HepG2 (cell line): ENCODE measurements around the gene ADGRG1. TPM values are rescaled to one million over a fixed set of nuclear protein-coding genes. Genes with fewer than 3 reads are reported as not detected.

Source experiments
- ATAC-seq: fragments of 200-7000 bp; cut with Tn5 transposase; 3 replicates; pipeline ENCODE4 v1.9.1; 2020; ENCODE audit warnings: mild to moderate bottlenecking, moderate library complexity
- BruUV-seq: library from RNA; stranded (reverse); fragments of 400-500 nt; replicated peaks from 2 replicates; lab custom pipeline; 2021; lab: Mats Ljungman, UMichigan
- CTCF ChIA-PET: fragments of 300-600 bp; formaldehyde crosslinking; extraction: SDS; loops from one replicate; lab custom pipeline; 2021; ENCODE audit warnings: low total read pairs, inconsistent platforms, low intra/inter-chr PET ratio; lab: Yijun Ruan, JAX
- POLR2A ChIA-PET: fragments of 350-600 bp; sonication (Branson Sonifier 250); formaldehyde crosslinking; loops from one replicate; lab custom pipeline; 2020; ENCODE audit warnings: antibody characterized with exemption, inconsistent platforms; lab: Yijun Ruan, JAX
- DNase-seq: peaks from one replicate; pipeline ENCODE4 v3.0.0-alpha.2; 2015; ENCODE audit warnings: low spot score
- FAIRE-seq: peaks from 3 replicates; lab custom pipeline; 2011; peaks lifted over from hg19 to GRCh38; lab: Jason Lieb, UNC
- H2AFZ ChIP-seq: one replicate; pipeline ENCODE4 v1.6.1; 2011; ENCODE audit warnings: low read length, inconsistent platforms
- H3K27ac ChIP-seq: fragments of 300-600 bp; 3 replicates; pipeline ENCODE4 v1.8.0; 2011; ENCODE audit warnings: mixed run types, mild to moderate bottlenecking, mixed read lengths, low read length, inconsistent platforms; ENCODE audit not compliant: insufficient read depth; ENCODE audit errors: extremely low read length
- H3K27me3 ChIP-seq, 2 experiments: fragments of 200-600 bp in 1 of 2; 2 replicates in 1 of 2; 3 replicates in 1 of 2; pipeline versions ENCODE4 v1.6.0 to v1.8.0; 2011; ENCODE audit warnings: low read length in 2 of 2, mild to moderate bottlenecking in 2 of 2, moderate library complexity in 2 of 2, inconsistent platforms in 1 of 2; ENCODE audit not compliant: insufficient read depth in 2 of 2, control insufficient read depth in 1 of 2
- H3K36me3 ChIP-seq, 2 experiments: fragments of 200-600 bp in 1 of 2; replicated peaks in 1 of 2; 2 replicates in 1 of 2; 3 replicates in 1 of 2; pipeline versions ENCODE4 v1.5.1 to v1.8.0; 2011; ENCODE audit warnings: low read length in 2 of 2, inconsistent platforms in 1 of 2; ENCODE audit not compliant: insufficient read depth in 2 of 2, control insufficient read depth in 1 of 2
- H3K4me1 ChIP-seq: 2 replicates; pipeline ENCODE4 v1.5.1; 2012; ENCODE audit warnings: low read length, inconsistent platforms; ENCODE audit not compliant: insufficient read depth
- H3K4me2 ChIP-seq: 2 replicates; pipeline ENCODE4 v1.6.0; 2011; ENCODE audit warnings: low read depth, low read length, inconsistent platforms
- H3K4me3 ChIP-seq, 3 experiments: fragments of 200-600 bp in 1 of 3; sonication (generic), shearing (Covaris generic) in 1 of 3; replicated peaks in 1 of 3; 2 replicates each; pipeline ENCODE4 v1.5.1; 2011 to 2016; ENCODE audit warnings: low read length in 3 of 3, inconsistent platforms in 2 of 3, low read depth in 2 of 3, mild to moderate bottlenecking in 2 of 3, control low read depth in 1 of 3, mixed read lengths in 1 of 3; ENCODE audit not compliant: insufficient read depth in 1 of 3
- H3K79me2 ChIP-seq: one replicate; pipeline ENCODE4 v1.6.1; 2011; ENCODE audit warnings: low read length, inconsistent platforms; ENCODE audit not compliant: insufficient read depth
- H3K9ac ChIP-seq: 2 replicates; pipeline ENCODE4 v1.6.0; 2011; ENCODE audit warnings: mild to moderate bottlenecking, low read depth, low read length, inconsistent platforms; ENCODE audit not compliant: insufficient read depth
- H3K9me3 ChIP-seq: 2 replicates; pipeline ENCODE4 v1.5.1; 2012; ENCODE audit warnings: mild to moderate bottlenecking, low read length
- H4K20me1 ChIP-seq: 2 replicates; pipeline ENCODE4 v1.6.0; 2011; ENCODE audit warnings: inconsistent platforms, mild to moderate bottlenecking, low read length, moderate library complexity; ENCODE audit not compliant: insufficient read depth
- CCAR2 ChIP-seq: fragments of 200-400 bp; formaldehyde crosslinking; optimal IDR thresholded peaks from 2 replicates; pipeline ENCODE3; 2018; ENCODE audit warnings: low read depth, mild to moderate bottlenecking, low read length, moderate library complexity
- GTF2F1 ChIP-seq: fragments of 150-350 bp; IDR thresholded peaks from 2 replicates; pipeline ENCODE4 v1.6.1; 2014; ENCODE audit warnings: low read length
- ZBTB1 ChIP-seq: sonication (generic); formaldehyde crosslinking; IDR thresholded peaks from 2 replicates; pipeline ENCODE4 v1.4.0; 2020; ENCODE audit warnings: missing genetic modification reagents, borderline replicate concordance
- ZNF557 ChIP-seq: sonication (generic); formaldehyde crosslinking; IDR thresholded peaks from 2 replicates; pipeline ENCODE4 v1.4.0; 2020; ENCODE audit warnings: missing genetic modification reagents
- ZNF629 ChIP-seq: sonication (generic); formaldehyde crosslinking; conservative IDR thresholded peaks from 2 replicates; pipeline ENCODE4 v1.5.0; 2020; ENCODE audit warnings: missing genetic modification reagents
- WGBS: methylation state at CpG from one replicate; pipeline ENCODE4 v1.1.6; 2017; ENCODE audit warnings: low lambda C conversion rate; 5-methylcytosine and 5-hydroxymethylcytosine counted together
- in situ Hi-C: cut with HindIII; loops from 2 replicates; pipeline ENCODE4 v1.10.0; 2017; ENCODE audit warnings: low pct_unique_long_range_greater_than_20kb; ENCODE audit not compliant: extremely low pct_ligation_motif_present
- intact Hi-C: fragments of 100-400 bp; cut with micrococcal nuclease; formaldehyde crosslinking; loops from one replicate; pipeline ENCODE4 v1.10.0; 2022; ENCODE audit not compliant: unreplicated experiment
- polyA plus RNA-seq, 8 experiments: library from polyadenylated mRNA; depleted of rRNA in 3 of 8; stranded (reverse) in 7 of 8; unstranded in 1 of 8; fragments of >200 nt; fragmentation: Illumina TruSeq in 4 of 8; extraction: Trizol in 4 of 8; gene quantifications; 2 replicates each; pipeline versions ENCODE4 v1.2.1 to v1.2.3, GENCODE V29; 2011 to 2016; ENCODE audit warnings: low read depth in 4 of 8, missing spikeins in 1 of 8, mixed read lengths in 1 of 8; ENCODE audit not compliant: insufficient read depth in 1 of 8
- total RNA-seq, 5 experiments: library from RNA; depleted of rRNA; stranded (reverse); fragments of >200 nt; fragmentation: Illumina TruSeq; extraction: Trizol; gene quantifications; 2 replicates each; pipeline ENCODE4 v1.2.3, GENCODE V29; 2016; ENCODE audit warnings: low read depth in 1 of 5
- TF ChIP-seq, protein P1 (sequence below): sonication (generic); formaldehyde crosslinking; IDR thresholded peaks from 2 replicates; pipeline ENCODE4 v1.4.0; 2020; ENCODE audit warnings: missing genetic modification reagents, borderline replicate concordance
- TF ChIP-seq, protein P2 (sequence below): sonication (generic); formaldehyde crosslinking; IDR thresholded peaks from 2 replicates; pipeline ENCODE4 v1.8.1; 2023; ENCODE audit warnings: mild to moderate bottlenecking, missing genetic modification reagents

Gene ADGRG1
- total and polyA plus RNA-seq, 2 of the 13 experiments (the other 11 are each of a cell fraction or from before 2014, with no cell fraction given): 2.7 to 5.9 TPM

DNA sequence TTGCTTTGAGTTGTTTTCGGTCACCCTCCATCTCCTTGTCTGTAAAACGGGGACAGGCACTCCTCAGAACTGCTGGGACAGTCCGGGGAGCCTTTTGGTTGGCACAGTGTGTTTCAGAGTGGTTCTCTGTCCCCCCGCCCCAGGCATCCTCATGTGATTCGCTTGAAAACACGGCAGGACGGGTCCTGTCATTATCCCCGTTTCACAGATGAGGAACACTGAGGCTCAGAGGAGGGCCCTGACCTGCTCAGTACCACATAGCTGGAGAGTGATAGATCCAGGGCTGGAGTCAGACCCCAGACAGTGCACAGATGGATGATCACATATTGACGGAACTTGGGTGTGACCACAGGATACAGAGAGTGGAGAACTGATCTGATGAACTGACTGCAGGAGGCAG, 13.5 kb upstream of the ADGRG1 start:
- POLR2A ChIA-PET: interaction anchor here (1.8 to 2.3 kb wide), 2 partner anchors 21 to 23 kb away, joined by 4 to 7 read pairs; no protein-coding TSS in a partner anchor
- CTCF ChIA-PET: interaction anchor here (2.2 kb wide), 1 partner anchor 34 kb away, joined by 7 read pairs; no protein-coding TSS in a partner anchor
- no peak overlapping the region for H3K4me2 ChIP-seq
- in situ Hi-C loops (no loop called here), intact Hi-C loops (no loop called here)
- no peak overlapping the region for H2AFZ ChIP-seq
- H3K27ac ChIP-seq: no peak overlapping the region
- WGBS: 49% methylated on average over 9 of the region's 9 CpGs
- no peaks in the 10 kb centered on the region for H3K36me3 ChIP-seq
- FAIRE-seq (no peak), DNase-seq (no peak), ATAC-seq (no peak)
- H3K27me3 ChIP-seq: peaks cover 4 to 33% of the 10 kb centered on the region in 2 experiments; a peak in 3 of 5 replicates
- H3K4me1 ChIP-seq: peaks cover 48% of the 10 kb centered on the region
- no peaks in the 10 kb centered on the region for H3K9me3 ChIP-seq
- BruUV-seq: no TSS peak
- no peaks in the 10 kb centered on the region for H4K20me1 ChIP-seq
- no peak overlapping the region for H3K4me3 ChIP-seq
- no peaks in the 10 kb centered on the region for H3K79me2 ChIP-seq
- no peak overlapping the region for H3K9ac ChIP-seq
- no peak for TF ChIP-seq ZNF557 (CRISPR knock-in tag)
- TF ChIP-seq, protein P1, sequence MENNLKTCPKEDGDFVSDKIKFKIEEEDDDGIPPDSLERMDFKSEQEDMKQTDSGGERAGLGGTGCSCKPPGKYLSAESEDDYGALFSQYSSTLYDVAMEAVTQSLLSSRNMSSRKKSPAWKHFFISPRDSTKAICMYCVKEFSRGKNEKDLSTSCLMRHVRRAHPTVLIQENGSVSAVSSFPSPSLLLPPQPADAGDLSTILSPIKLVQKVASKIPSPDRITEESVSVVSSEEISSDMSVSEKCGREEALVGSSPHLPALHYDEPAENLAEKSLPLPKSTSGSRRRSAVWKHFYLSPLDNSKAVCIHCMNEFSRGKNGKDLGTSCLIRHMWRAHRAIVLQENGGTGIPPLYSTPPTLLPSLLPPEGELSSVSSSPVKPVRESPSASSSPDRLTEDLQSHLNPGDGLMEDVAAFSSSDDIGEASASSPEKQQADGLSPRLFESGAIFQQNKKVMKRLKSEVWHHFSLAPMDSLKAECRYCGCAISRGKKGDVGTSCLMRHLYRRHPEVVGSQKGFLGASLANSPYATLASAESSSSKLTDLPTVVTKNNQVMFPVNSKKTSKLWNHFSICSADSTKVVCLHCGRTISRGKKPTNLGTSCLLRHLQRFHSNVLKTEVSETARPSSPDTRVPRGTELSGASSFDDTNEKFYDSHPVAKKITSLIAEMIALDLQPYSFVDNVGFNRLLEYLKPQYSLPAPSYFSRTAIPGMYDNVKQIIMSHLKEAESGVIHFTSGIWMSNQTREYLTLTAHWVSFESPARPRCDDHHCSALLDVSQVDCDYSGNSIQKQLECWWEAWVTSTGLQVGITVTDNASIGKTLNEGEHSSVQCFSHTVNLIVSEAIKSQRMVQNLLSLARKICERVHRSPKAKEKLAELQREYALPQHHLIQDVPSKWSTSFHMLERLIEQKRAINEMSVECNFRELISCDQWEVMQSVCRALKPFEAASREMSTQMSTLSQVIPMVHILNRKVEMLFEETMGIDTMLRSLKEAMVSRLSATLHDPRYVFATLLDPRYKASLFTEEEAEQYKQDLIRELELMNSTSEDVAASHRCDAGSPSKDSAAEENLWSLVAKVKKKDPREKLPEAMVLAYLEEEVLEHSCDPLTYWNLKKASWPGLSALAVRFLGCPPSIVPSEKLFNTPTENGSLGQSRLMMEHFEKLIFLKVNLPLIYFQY (CRISPR knock-in tag): no peak
- TF ChIP-seq, protein P2, sequence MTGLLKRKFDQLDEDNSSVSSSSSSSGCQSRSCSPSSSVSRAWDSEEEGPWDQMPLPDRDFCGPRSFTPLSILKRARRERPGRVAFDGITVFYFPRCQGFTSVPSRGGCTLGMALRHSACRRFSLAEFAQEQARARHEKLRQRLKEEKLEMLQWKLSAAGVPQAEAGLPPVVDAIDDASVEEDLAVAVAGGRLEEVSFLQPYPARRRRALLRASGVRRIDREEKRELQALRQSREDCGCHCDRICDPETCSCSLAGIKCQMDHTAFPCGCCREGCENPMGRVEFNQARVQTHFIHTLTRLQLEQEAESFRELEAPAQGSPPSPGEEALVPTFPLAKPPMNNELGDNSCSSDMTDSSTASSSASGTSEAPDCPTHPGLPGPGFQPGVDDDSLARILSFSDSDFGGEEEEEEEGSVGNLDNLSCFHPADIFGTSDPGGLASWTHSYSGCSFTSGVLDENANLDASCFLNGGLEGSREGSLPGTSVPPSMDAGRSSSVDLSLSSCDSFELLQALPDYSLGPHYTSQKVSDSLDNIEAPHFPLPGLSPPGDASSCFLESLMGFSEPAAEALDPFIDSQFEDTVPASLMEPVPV (CRISPR knock-in tag): no peak
- TF ChIP-seq GTF2F1: no peak
- TF ChIP-seq ZBTB1: no peak
- TF ChIP-seq CCAR2: no peak
- TF ChIP-seq ZNF629: peak; percentile 80
